GM18858 (cell line): ENCODE results near the gene USP11.
"Not testable (repeated sequence)": the region's sequence is repeated elsewhere in the genome, so short reads cannot be mapped to it uniquely, and the experiment has no call there.

Source experiments
- ATAC-seq: cut with Tn5 transposase; IDR thresholded peaks from one replicate; pipeline ENCODE4 v1.9.1; 2021; ENCODE audit not compliant: unreplicated experiment

Gene USP11

DNA sequence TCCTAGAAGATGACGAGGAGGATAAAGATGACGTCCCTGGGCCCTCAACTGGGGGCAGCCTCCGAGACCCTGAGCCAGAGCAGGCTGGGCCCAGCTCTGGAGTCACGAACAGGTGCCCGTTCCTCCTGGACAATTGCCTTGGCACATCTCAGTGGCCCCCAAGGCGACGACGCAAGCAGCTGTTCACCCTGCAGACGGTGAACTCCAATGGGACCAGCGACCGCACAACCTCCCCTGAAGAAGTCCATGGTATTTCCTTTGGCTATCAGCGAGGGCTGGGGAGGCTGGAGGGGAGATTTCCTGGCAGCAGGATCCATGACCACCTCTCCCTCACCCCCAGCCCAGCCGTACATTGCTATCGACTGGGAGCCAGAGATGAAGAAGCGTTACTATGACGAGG is 11.9 kb downstream of the USP11 start:
- no peak for ATAC-seq

DNA sequence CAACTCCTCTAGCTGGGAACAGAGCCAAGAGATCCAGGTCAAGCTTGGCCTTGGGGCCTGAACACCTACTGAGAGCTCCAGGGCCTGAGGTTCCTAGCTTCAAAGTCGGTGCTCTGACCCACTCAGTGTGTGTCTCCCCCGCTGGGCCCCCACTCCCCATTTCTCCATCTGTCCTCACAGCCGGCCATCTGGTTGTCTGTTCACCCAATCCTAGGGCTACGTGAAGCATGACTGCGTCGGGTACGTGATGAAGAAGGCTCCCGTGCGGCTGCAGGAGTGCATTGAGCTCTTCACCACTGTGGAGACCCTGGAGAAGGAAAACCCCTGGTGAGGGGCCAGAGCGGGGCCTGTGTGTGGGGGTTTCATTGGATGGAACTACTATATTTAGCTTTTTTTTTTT is 12.3 kb downstream of the USP11 start:
- ATAC-seq = no peak

DNA sequence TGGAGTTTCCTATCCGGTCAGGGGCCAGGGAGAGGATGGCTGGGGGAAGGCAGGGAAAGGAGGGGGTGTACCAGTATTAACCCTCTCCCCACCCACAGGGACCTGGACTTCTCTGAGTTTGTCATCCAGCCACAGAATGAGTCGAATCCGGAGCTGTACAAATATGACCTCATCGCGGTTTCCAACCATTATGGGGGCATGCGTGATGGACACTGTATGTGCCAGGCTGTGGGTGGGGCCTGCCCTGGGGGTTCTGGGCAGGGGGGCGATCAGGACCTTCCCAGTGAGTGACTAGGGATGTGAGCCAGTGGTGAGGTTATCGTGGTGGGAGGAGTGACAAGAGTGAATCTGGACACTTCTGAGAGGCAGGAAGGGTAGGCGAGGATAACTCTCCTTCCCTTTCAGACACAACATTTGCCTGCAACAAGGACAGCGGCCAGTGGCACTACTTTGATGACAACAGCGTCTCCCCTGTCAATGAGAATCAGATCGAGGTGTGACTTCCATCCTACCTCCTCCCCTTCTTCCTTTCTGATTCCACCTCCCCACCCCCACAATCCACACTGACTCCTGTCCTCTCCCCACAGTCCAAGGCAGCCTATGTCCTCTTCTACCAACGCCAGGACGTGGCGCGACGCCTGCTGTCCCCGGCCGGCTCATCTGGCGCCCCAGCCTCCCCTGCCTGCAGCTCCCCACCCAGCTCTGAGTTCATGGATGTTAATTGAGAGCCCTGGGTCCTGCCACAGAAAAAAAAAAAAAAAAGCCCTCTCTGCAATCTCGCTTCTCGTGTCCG is 14.6 kb downstream of the USP11 start:
- no peak for ATAC-seq

DNA sequence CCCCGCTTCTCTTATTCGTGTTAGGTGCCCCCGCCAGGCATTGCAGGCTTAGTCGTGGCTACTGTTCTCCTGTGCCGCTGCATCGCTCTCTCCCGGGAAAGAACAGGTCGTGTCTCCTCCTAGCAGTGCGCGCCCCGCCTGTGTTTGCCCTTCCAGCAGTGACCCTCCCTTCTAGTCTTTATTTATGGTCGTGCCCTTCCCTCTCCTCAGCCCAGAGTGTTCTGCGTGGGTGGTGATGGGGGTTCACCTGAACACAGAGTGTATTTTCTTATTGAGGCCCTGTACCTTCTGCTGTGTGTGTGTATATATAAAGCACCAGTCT is 15.2 kb downstream of the USP11 start:
- ATAC-seq = no peak

DNA sequence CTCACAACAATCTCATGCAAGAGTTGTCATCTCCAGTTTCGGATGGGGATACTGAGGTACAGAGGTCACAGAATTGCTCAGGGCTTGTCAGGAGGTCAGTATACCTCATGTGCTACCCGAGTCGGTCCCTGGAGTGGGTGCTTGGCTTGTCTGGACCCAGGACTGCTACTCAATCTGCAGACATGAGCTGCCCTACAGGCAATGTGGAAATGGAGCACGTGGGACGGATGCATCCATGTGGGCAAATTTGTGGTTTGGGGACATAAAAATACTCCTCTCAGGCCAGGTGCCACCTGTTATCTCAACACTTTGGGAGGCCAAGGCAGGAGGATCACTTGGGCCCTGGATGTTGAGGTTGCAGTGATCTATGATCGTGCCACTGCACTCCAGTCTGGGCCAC is 15.8 kb downstream of the USP11 start:
- no peak for ATAC-seq

DNA sequence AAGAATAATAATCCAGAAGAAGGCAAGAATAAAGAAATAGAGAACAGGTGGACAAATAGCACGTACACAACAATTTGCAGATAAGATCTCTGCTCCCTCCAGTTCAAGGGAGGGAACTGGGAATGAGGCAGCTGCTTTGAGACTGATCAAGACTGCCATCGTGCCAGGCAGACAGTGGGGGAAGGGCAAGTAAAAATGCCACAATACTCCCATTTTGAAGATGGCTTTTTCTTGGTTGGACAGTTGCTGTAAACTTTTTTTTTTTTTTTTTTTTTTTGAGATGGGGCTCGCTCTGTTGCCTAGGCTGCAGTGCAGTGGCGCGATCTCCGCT is 17.2 kb downstream of the USP11 start:
- no peak for ATAC-seq

DNA sequence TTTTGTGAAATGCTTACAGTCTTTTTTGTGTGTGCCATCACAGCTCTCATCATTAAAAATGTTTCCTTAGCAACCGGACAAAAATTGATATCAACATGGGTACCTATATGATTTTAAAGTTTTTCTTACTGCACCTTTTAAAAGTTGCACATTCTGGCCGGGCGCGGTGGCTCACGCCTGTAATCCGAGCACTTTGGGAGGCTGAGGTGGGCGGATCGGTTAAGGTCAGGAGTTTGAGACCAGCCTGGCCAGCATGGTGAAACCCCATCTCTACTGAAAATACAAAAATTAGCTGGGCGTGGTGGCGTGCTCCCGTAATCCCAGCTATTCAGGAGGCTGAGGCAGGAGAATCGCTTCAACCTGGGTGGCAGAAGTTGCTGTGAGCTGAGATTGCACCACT is 24.8 kb downstream of the USP11 start:
- not testable (repeated sequence) for ATAC-seq

DNA sequence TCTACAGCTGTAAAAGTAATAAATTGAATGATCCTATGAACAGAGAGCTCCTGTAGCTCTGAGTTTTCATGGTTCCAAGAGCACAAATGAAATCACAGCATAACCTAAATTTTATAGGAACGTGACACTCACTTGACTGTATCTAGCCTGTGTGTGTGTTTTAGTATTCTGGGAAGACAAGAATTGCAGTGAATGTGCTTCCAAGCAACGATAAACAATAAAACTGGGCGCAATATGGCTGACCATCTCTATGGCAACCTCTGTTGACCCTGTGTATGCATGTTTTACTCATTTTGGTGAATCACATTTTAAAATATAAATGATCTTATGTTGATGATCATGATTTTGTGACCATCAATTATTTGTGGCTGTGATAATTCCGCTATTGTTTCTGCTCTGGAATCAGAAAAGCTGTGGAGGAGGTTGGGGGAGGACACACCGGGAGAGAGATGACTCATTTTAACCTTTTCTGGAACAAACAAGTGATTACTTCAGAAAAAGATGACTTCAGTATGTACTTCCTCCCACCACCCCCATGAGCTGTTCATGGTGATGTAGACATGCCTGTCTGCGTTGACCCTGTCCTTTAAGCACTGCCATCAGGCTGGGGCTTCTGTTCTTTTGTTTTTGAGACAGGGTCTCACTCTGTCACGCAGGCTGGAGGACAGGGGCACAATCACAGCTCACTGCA is 31.8 kb downstream of the USP11 start:
- ATAC-seq = no peak

DNA sequence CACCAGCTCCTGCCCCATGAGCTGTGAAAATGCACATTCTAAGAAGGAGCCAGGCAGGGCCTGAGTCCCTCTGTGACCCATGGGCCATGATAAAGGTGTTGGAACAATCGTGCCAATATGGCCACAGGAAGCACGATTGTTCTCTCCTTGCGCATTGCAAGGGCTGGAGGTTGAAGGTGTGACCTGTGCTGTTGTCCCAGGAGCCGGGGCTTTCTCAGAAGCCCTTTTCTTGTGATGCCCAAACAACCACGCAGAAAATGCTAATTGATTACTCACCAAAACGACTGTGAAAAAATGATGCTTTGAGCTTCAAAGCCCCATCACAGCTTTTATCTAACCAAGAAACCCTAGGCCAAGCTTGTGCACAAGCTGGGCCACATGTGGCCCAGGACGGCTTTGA is 33.8 kb downstream of the USP11 start:
- ATAC-seq = no peak

DNA sequence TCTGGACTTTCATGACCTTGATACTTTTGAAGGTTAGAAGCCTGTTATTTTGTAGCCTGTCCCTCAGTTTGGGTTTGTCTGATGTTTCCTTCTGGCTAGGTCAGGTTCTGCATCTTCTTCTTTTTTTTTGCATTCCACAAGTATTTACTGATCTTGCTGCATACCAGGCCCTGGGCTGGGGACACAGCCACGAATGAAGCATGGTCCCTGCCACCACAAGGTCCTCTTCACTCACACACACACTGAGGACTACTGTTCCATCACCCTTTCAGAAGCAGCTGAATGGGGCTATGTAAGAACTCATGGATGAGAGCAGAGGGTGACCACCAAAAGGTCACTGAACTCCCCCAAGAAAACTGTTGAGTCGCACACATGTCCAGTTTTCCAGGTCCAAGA is 39.2 kb downstream of the USP11 start:
- ATAC-seq = no peak

DNA sequence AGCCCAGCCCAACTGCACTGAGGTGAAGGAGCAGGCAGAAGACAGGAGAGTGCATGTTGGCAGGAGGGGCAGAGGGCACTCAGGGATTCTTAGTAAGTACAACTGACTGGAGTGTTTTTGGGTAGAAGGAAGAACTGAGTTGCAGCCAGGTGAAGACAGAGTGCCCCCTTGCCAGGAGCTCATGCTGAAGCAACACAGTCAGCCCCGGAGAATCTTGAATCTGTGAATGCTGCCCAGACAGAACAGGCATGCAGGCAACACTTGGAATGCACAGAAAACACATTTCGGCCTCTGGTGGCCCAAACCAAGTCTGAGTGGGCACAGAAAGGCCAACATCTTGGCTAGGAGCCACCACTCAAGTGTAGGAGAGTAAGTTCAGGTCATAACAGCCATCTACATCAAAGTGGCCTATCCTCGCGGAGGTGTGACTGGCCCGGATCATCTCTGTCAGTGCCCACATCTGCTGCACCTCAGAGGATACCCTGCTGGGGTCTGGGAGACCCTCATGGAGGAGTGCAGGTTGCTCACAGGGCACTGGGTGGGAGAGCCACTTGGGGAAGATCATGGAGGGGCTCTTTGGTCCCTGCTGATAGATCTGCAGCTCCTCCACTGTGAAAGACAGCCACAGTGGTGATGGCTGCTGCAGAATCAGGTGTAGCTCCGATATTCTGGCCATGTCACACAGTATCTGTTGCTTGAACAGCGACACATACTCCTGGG is 40.4 kb downstream of the USP11 start:
- ATAC-seq = no peak

DNA sequence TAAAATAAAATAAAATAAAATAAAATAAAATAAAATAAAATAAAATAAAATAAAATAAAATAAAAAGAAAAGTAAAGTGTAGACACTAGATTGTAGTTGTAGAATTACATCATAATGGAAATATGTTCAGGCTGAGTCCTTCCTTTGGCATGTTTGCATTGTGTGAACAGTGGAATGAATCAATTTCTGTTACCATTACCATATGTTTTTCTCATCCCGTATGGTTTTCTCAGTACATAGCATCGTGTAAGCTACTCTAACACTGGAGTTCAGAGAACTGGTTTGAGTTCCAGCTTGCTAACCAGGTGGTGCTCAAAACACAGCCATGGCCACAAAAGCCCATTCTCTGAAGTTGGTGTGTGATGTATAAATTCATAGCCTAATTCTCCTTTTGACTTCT is 45.9 kb downstream of the USP11 start:
- ATAC-seq = no peak

DNA sequence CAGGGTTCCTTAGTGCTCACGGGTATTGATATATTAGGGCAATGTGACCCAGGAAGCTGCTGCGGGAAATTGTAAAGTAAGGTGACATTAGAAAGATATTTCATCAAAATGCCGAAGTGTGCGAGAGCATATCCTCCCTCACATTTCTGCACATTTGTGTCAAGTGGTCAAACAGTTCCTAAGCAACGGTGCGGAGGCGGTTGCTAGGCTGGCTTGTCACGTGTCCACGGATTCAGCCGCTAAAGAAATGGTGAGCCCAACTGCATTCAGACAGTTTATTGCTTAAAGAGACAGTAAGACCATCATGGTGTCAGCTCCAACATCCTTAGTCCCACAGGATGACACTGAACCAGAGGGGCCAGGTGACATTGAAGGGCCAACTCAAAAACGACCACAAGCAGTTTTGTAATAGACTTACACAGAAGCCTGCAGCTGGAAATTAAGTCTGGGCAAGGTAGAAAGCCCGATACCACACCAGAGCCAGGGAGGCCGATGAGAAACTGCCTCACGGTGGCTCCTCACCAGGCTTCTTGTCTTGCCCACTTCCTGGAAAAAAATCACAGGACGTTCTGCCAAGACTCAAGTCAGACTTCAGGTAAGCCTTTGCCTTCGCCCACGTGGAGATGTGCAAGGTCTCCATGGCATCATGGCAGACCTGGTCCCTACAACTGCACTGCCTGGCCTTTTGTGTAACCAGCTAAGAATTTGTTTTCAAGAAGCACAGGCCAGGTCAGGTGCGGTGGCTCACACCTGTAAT is 50.4 kb downstream of the USP11 start:
- no peak for ATAC-seq

DNA sequence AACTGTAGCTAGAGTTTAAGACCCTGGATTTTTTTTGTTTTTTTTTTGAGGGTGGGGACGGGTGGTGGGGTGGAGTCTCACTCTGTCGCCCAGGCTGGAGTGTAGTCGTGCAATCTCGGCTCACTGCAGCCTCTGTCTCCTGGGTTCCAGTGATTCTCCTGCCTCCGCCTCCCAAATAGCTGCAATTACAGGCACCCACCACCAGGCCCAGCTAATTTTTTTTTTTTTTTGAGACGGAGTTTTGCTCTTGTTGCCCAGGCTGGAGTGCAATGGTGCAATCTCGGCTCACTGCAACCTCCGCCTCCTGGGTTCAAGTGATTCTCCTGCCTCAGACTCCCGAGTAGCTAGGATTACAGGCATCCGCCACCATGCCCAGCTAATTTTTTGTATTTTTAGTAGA is 51.8 kb downstream of the USP11 start:
- ATAC-seq = not testable (repeated sequence)

DNA sequence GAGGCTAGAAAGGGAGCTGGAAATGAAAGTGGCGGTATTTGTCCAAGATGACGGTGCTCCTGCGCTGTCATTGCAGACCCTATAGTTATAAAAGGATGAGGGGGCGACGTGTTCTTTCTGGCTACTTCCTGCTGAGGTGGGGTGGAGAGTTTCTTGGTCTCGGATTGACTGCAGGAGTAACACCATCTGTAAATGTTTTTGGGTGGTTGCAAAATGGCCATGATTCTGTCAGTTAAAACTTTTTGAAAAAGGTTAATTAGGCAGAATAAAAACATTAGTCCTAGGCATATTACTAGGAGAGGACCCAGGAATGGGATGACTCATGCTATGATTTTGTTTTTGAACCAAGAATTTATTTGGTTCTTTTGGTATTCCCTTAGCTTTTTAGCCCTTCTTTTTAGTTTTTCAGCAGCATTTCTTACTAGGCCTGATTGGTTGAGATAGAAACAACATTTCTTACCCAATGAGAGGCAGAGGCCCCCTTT is 53.1 kb downstream of the USP11 start:
- ATAC-seq = no peak

DNA sequence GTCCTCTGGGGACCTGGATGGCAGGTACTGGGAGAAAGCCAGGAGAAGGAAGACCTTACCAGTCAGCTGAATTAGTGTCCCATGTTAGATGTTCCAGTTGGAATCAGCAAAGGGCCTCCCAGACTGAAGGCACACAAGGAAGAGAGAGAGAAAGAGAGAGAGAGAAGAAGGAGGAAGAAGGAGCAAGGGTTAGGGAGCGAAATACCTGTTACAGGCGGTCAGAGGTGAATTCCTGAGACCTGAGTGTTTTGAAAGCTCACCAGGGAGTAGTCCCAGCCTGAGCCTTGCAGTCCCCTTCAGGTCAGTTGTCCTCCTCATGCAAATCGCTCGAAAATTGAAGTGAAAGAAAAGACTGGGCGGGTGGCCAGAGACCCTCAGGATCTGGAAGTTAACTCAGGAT is 60.3 kb downstream of the USP11 start:
- no peak for ATAC-seq

DNA sequence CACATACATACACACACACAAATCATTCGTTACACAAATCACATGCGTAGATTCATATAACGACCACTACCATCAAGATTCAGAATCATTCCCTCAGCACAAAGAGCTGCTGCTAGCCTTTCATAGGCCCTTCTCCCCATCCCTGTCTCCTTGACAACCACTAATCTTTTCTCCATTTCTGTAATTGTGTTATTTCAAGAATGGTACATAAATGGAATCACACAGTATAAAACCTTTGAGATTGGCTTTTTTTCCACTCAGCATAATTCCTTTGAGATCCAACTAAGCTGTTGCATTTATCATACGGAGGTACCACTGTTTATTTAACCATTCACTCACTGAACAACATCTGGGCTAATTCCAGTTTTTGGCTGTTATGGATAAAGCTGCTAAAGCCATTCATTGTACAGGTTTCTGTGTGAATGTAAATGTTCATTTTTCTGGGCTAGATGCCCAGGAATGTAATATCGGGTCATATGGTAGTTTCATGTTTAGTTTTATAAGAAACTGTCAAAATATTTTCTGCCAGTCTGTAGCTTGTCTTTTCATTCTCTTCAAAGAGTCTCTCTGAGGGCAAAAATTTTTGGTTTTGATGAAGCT is 64.1 kb downstream of the USP11 start:
- no peak for ATAC-seq

DNA sequence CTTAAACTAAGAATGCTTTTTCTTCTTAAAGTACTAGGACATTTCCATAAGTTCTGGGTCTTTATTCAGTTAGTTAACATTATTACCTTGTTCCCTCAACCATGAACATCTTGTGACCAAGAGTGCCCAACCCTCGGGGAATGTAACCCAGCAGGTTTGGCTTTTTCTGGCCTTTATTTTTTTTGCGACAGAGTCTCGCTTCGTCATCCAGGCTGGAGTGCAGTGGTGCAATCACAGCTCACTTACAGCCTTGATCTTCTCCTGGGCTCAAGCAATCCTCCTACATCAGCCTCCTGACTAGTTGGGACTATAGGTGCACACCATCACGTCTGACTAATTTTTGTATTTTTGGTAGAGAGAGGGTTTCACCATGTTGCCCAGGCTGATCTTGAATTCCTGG is 65.1 kb downstream of the USP11 start:
- ATAC-seq = no peak
